Pancreas (tissue), 10 donors: ENCODE measurements around the gene GFI1B. TPM values are rescaled to one million over a fixed set of nuclear protein-coding genes. Genes with fewer than 3 reads are reported as not detected.
"Not testable (repeated sequence)": the region's sequence is repeated elsewhere in the genome, so short reads cannot be mapped to it uniquely, and the experiment has no call there.

Experiments used
- ATAC-seq, 4 donors: fragments of 200-7000 bp; cut with Tn5 transposase; one replicate each; pipeline versions ENCODE4 v1.8.0 to v1.9.1; 2020; ENCODE audit warnings: mild to moderate bottlenecking in 4 of 4, moderate library complexity in 4 of 4
- DNase-seq, 6 donors: peaks; one replicate each; pipeline ENCODE4 v3.0.0-alpha.2; 2020
- FAIRE-seq: peaks from 2 replicates; lab custom pipeline; 2012; peaks lifted over from hg19 to GRCh38; lab: Jason Lieb, UNC
- H3K27ac ChIP-seq, 4 donors: fragments of 200-600 bp; sonication (generic); 1 replicate in 3 of 4; 2 replicates in 1 of 4; pipeline versions ENCODE4 v1.5.0 to v1.8.0; 2020
- H3K27me3 ChIP-seq, 4 donors: fragments of 200-600 bp; one replicate each; pipeline ENCODE4 v1.8.0; 2021
- H3K36me3 ChIP-seq, 3 donors: fragments of 200-600 bp; sonication (generic) in 1 of 3; one replicate each; pipeline versions ENCODE4 v1.5.0 to v1.8.0; 2020 to 2021
- H3K4me1 ChIP-seq, 3 donors: fragments of 200-600 bp; one replicate each; pipeline ENCODE4 v1.8.0; 2021
- H3K4me3 ChIP-seq, 4 donors: fragments of 200-600 bp; sonication (generic) in 2 of 4; one replicate each; pipeline versions ENCODE4 v1.5.0 to v1.8.0; 2020 to 2021
- H3K9me3 ChIP-seq, 4 donors: fragments of 200-600 bp; one replicate each; pipeline ENCODE4 v1.8.0; 2021
- WGBS, 2 donors: extraction: QIAGEN DNeasy Blood & Tissue Kit; methylation state at CpG; one replicate each; pipeline ENCODE4 v1.1.7; 2013; 5-methylcytosine and 5-hydroxymethylcytosine counted together
- intact Hi-C, 3 donors: fragments of 100-400 bp; cut with DNase I; formaldehyde crosslinking; loops; one replicate each; pipeline versions ENCODE4 v1.11.1 to v1.14.2; 2022
- polyA plus RNA-seq, 2 donors: library from polyadenylated mRNA; stranded (reverse); fragments of 200-250 nt; gene quantifications; one replicate each; pipeline ENCODE4 v1.2.3, GENCODE V29; 2013
- total RNA-seq, 6 donors: library from RNA; stranded (reverse); fragmentation: NEBNext Ultra II Directional in 4 of 6; extraction: Animal tissue kit (Norgen Biotek cat#: 25700) in 4 of 6; gene quantifications; one replicate each; pipeline versions ENCODE4 v1.2.1 to v1.2.4, GENCODE V29; 2021 to 2023
- TF ChIP-seq, protein P1 (sequence below), 4 donors: fragments of 200-600 bp; sonication (generic) in 3 of 4; IDR thresholded peaks; one replicate each; pipeline versions ENCODE4 v1.5.0 to v1.8.0; 2021; ENCODE audit warnings: antibody characterized with exemption in 4 of 4
- donor health status: healthy with polysubstance abuse.
- donor health status: DM: no; HTN: no; CAD: no; lungs with moderate emphysema.
- donor health status: DM: no; HTN: no; CAD: no.
- donor health status: control.
- donor health status: control.
- donor health status: Bipolar disorder and iron deficiency.
- donor health status: DM: yes; HTN: yes; CAD: no.
- donor health status: DM: no; HTN: no; CAD: no.
- donor health status: DM: no; HTN: no; CAD: no.
- donor health status: DM: yes; HTN: yes; CAD: no.

Gene GFI1B
- total and polyA plus RNA-seq, 8 donors = 0.09 to 0.31 (median 0.14) TPM; not detected in 5

DNA sequence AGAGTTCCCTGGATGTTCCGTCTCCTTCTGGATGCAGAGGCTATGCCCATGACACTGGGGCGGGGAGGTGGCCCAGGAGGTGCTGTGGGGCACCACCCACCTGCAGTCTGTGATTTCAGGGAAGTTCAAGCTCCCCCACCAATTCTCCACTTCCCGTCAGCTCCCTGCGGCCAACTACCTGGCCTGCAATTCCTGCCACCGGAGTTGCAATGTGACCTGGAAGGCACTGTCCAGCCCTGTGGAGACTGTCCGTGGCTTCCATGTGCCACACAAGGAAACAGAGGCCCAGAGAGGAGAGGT is 16.6 kb downstream of the GFI1B start:
- no peaks in the 10 kb centered on the region for H3K36me3 ChIP-seq
- FAIRE-seq = no peak
- no peak overlapping the region for H3K4me3 ChIP-seq
- TF ChIP-seq, protein P1, sequence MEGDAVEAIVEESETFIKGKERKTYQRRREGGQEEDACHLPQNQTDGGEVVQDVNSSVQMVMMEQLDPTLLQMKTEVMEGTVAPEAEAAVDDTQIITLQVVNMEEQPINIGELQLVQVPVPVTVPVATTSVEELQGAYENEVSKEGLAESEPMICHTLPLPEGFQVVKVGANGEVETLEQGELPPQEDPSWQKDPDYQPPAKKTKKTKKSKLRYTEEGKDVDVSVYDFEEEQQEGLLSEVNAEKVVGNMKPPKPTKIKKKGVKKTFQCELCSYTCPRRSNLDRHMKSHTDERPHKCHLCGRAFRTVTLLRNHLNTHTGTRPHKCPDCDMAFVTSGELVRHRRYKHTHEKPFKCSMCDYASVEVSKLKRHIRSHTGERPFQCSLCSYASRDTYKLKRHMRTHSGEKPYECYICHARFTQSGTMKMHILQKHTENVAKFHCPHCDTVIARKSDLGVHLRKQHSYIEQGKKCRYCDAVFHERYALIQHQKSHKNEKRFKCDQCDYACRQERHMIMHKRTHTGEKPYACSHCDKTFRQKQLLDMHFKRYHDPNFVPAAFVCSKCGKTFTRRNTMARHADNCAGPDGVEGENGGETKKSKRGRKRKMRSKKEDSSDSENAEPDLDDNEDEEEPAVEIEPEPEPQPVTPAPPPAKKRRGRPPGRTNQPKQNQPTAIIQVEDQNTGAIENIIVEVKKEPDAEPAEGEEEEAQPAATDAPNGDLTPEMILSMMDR (IDR thresholded peaks at IDR 0.05) = no peak
- 84 to 92% methylated on average over 6 of the region's 6 CpGs for WGBS, 2 donors
- no peak for ATAC-seq
- H3K9me3 ChIP-seq = no peaks in the 10 kb centered on the region
- no peaks in the 10 kb centered on the region for H3K4me1 ChIP-seq
- peak in 1 of 6 donors; percentile 23 for DNase-seq
- intact Hi-C loops = no loop called here
- no peak overlapping the region for H3K27ac ChIP-seq
- H3K27me3 ChIP-seq = no peaks in the 10 kb centered on the region

DNA sequence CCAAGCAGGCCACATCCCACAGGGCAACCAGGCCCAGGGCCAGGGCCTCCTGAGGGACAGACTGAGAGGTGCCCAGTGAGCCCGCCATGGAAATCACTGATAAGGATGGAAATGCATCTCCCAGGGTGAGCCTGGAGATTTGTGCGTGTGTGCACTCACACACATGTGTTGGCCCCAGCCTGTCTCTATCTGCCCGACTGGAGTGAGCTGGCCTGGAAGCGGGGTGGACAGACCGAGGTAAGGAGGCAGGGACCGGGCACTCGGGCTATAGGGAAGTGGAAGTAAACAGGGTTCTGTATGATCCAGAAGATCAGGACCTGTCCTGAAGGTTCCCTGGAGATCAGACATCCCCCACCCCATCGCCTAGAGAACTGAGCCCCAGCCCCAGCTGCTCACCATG is 17.4 kb downstream of the GFI1B start:
- 79 to 82% methylated on average over 8 of the region's 8 CpGs for WGBS, 2 donors
- Histone ChIP-seq H3K27me3 (no peaks in the 10 kb centered on the region), H3K36me3 (no peaks in the 10 kb centered on the region), H3K4me3 (no peak overlapping the region), H3K9me3 (no peaks in the 10 kb centered on the region), H3K4me1 (no peaks in the 10 kb centered on the region), H3K27ac (no peak overlapping the region)
- DNase-seq = no peak
- ATAC-seq = no peak
- intact Hi-C loops = no loop called here
- TF ChIP-seq, protein P1 (IDR thresholded peaks at IDR 0.05) = no peak
- no peak for FAIRE-seq

DNA sequence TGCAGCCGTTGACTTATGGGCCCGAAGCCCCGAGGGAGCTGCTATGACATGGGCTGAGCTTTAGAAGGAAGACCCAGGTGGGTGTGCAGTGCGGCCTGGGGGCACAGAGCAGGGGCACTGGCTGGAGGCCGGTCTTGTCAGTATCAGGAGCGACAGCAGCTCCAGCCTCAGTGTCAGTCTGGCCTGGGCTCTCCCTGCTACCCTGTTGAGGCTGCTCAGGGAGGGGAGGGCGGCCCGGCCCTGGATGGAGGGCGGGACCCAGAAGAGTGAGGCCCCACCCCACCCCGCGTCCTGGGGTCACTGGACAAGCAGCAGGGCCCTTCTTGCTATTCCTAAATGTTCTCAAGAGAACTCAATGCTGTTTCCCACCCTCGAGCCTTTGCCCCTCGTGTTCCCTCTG is 18.0 kb downstream of the GFI1B start:
- FAIRE-seq = no peak
- intact Hi-C loops = no loop called here
- no peak for ATAC-seq
- TF ChIP-seq, protein P1 (IDR thresholded peaks at IDR 0.05) = no peak
- H3K9me3 ChIP-seq = no peaks in the 10 kb centered on the region
- DNase-seq = no peak
- WGBS, 2 donors = 73% methylated on average over 13 of the region's 13 CpGs
- no peak overlapping the region for H3K27ac ChIP-seq
- H3K36me3 ChIP-seq = no peaks in the 10 kb centered on the region
- no peaks in the 10 kb centered on the region for H3K4me1 ChIP-seq
- no peaks in the 10 kb centered on the region for H3K27me3 ChIP-seq
- no peak overlapping the region for H3K4me3 ChIP-seq

DNA sequence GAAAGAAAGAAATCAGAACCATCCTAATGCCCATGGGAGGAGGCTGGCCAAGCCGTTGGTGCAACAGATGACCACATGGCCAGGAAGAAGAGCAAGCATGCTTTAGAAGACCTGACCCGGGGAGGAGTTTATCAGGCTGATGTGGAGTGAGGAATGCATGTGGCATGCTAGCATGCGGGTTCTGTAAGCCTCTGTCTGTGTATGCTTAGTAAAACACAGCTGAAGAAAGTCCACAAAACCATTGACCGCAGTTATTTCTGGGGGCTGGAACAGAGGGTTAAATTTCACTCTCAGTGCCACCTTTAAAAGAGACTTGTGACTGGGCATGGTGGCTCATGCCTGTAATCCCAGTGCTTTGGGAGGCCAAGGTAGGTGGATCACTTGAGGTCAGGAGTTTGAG is 19.1 kb downstream of the GFI1B start:
- Histone ChIP-seq H3K27ac (no peak overlapping the region), H3K4me3 (no peak overlapping the region), H3K27me3 (no peaks in the 10 kb centered on the region), H3K4me1 (no peaks in the 10 kb centered on the region), H3K36me3 (no peaks in the 10 kb centered on the region), H3K9me3 (no peaks in the 10 kb centered on the region)
- intact Hi-C loops = no loop called here
- DNase-seq = peak in 1 of 6 donors; percentile 10
- no peak for ATAC-seq
- TF ChIP-seq, protein P1 (IDR thresholded peaks at IDR 0.05) = no peak
- WGBS, 2 donors = 48 to 49% methylated on average over 4 of the region's 4 CpGs
- no peak for FAIRE-seq

DNA sequence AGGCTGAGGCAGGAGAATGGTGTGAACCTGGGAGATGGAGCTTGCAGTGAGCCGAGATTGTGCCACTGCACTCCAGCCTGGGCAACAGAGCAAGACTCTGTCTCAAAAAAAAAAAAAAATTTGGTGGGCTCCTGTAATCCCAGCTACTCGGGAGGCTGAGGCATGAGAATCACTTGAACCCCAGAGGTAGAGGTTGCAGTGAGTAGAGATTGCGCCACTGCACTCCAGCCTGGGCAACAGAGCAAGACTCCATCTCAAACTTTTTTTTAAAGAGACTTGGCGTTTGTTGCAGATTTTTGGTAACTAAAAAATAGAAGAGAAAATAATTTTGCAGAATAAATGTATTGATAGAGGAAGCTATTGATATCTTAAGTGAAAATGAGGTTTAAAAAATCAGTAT is 19.7 kb downstream of the GFI1B start:
- WGBS, 2 donors = 66 to 72% methylated on average over 3 to 4 of the region's 4 CpGs
- not testable (repeated sequence) for ATAC-seq

More for the DNA sequence above, 19.7 kb downstream of the GFI1B start:
- H3K27ac ChIP-seq, intact Hi-C loops, FAIRE-seq, H3K4me1 ChIP-seq, H3K9me3 ChIP-seq, H3K27me3 ChIP-seq, H3K4me3 ChIP-seq, H3K36me3 ChIP-seq, DNase-seq: not testable (repeated sequence)
